LNCaP clone FGC (cell line): ENCODE data around the gene C10orf71.

Source experiments
- DNase-seq: peaks from one replicate; pipeline ENCODE4 v3.0.0-alpha.2; 2011; ENCODE audit warnings: low read depth
- H3K4me3 ChIP-seq: 2 replicates; pipeline ENCODE4 v1.5.1; 2011; ENCODE audit warnings: mild to moderate bottlenecking, low read depth, low read length, control low read depth
- TF ChIP-seq, protein P1 (sequence below): IDR thresholded peaks from 2 replicates; pipeline ENCODE4 v1.5.1; 2012; ENCODE audit warnings: mild to moderate bottlenecking; ENCODE audit not compliant: control insufficient read depth, insufficient read depth; ENCODE audit errors: extremely low read depth

Gene C10orf71

DNA sequence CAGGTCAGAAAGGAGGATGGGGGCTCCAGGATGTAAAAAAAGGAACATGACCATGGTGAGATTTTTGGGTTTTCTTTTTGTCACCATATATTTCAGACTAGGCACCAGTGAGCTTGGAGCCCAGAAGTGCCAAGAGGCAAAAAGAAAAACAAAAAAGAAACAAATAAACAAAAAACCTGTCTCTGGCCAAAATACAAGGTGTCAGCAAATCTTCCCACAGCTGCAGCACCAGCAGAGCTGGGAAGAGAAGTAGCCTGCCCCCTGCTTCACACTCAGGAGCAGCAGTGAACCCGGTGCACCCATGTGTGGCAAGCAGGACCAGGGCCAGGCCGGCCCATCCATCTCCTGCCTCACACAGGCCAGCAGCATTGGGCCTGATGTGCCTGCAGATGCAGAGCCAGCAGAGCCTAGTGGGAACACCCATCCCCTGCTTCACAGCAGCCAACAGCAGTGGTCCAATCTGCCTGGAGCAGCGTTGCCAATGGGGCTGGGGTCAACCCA is 34.7 kb upstream of the C10orf71 start:
- TF ChIP-seq, protein P1, sequence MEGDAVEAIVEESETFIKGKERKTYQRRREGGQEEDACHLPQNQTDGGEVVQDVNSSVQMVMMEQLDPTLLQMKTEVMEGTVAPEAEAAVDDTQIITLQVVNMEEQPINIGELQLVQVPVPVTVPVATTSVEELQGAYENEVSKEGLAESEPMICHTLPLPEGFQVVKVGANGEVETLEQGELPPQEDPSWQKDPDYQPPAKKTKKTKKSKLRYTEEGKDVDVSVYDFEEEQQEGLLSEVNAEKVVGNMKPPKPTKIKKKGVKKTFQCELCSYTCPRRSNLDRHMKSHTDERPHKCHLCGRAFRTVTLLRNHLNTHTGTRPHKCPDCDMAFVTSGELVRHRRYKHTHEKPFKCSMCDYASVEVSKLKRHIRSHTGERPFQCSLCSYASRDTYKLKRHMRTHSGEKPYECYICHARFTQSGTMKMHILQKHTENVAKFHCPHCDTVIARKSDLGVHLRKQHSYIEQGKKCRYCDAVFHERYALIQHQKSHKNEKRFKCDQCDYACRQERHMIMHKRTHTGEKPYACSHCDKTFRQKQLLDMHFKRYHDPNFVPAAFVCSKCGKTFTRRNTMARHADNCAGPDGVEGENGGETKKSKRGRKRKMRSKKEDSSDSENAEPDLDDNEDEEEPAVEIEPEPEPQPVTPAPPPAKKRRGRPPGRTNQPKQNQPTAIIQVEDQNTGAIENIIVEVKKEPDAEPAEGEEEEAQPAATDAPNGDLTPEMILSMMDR = no peak
- DNase-seq = no peak
- no peak overlapping the region for H3K4me3 ChIP-seq

GRCh38 chr10:49265885-49266284 is 33.1 kb upstream of the C10orf71 start:
- no peak for DNase-seq
- TF ChIP-seq, protein P1 = no peak
- no peak overlapping the region for H3K4me3 ChIP-seq

- no peak overlapping the region for H3K4me3 ChIP-seq
- TF ChIP-seq, protein P1 = no peak
- DNase-seq = no peak
Measured at GRCh38 chr10:49268185-49268584, 30.8 kb upstream of the C10orf71 start.

DNA sequence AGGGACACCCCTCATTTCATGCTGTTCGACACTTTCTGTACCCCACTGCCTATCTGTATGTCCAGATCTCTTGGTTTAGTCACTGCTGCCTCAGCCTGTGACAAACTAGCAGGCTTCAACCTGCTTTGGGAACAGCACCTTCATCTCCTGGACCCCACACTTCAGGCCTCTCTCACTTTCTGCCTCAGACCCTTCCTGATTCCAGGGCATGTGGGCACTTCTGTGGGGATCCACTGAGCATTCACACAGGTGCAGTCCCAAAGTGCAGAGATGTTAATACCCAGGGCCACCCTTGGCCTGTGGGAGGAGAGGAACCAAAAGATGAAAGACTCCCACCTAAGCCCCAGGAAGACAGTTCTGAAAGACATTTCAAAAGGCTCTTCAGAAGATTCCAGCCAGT is 29.4 kb upstream of the C10orf71 start:
- TF ChIP-seq, protein P1 = no peak
- DNase-seq = no peak
- no peak overlapping the region for H3K4me3 ChIP-seq

DNA sequence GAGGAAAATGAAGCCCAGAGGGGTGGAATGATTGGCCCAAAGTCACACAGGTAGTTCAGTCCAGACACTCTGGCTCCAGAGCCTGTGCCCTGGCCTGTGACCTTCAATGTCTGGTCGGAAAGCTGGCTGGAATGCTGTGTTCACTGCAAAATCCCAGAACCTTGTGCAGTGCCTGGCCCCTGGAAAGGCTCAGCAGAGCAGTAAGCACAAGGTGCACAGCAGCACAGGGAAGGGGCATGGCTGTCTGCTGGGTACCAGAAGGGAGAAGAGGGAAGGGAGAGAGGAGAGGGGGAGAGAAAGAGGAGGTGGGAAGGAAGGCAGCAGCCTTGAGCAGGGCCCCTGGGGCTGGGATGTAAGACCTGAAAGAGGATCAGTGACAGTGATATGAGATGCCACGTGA is 28.4 kb upstream of the C10orf71 start:
- no peak overlapping the region for H3K4me3 ChIP-seq
- TF ChIP-seq, protein P1 = no peak
- DNase-seq = no peak

DNA sequence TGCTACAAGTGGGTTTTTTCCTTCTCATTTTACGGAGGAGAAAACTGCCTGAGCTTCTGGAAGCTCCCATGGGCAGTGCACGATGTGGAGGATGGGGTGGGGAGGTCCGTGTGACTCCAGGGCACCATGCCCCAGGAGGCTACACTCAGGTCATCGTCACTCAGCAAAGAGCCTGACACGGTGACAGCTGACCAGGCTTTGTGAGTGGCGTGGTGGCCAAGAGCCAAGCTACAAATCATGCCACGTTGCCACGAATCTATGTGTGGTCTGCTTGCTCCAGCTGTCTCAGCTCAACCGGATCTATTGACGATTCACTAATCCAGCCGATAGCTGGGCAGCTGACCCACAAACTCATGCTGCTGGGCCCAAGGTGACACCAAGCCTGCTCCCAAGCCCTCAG is 27.6 kb upstream of the C10orf71 start:
- no peak for DNase-seq
- TF ChIP-seq, protein P1 = no peak
- no peak overlapping the region for H3K4me3 ChIP-seq
